Mesangial cell (primary cell): ENCODE measurements around the gene TRMT1. TPM values are rescaled to one million over a fixed set of nuclear protein-coding genes. Genes with fewer than 3 reads are reported as not detected.

Experiments
- total RNA-seq: library from RNA; depleted of rRNA; stranded (reverse); fragments of >200 nt; gene quantifications from 2 replicates; pipeline ENCODE4 v1.2.3, GENCODE V29; 2015

TRMT1 gene
- total RNA-seq = 42.7 and 48.6 TPM in 2 replicates

DNA sequence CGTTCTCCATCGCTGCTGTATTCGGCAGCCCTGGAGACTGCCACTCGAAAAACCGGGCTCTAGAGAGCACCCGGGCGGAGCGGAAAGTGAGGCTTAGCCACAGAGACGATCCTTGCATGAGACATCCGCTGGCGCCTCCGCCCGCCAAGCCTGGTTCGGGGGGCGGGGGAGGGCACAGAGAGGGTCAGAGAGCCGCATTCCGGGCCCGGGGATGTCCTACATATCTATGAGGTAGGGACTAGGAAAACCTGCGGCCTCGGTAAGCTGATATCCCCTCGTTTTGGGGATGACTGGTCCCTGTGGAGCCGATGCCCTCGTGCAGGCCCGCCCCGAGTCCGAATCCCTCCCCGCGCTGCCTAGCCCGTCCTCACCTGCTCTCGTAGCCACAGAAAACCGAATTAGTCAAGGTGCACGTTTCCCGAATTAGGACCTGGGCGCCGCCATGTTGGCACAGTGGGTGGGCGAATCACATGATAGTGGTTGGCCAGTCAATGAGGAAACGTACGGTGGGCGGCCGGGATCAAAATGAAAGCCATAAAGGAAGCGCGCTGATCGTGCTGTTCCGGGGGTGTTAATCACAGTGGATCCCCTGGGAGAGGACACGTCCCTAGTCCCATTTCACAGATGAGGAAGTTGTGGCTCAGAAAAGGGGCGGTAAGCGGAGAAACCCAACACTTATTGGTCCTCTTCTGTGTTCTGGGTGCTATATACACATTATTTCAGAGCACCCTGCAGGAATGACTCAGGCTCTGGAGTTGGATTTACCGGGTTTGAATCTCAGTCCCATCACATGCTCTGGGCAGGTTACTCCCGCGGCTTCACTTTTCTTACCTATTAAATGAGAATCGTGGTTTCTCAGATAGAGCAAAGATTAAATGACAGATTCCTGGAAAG is at the start of gene TRMT1:
Gene TRMT1, minus strand, starts transcription at position 459 of the 894 bp plus-strand sequence. Its CDS starts 341 bp downstream, at position 118.

GRCh38 chr19:13150187-13150930 is 33.8 kb upstream of the TRMT1 start, which contains the start of the genes IER2 and STX10:
Gene IER2 (plus strand): TSS chr19:13150411. CDS start chr19:13153187, 2,776 bp downstream.
Gene STX10 (minus strand): TSS chr19:13150375. CDS start chr19:13150173, 202 bp downstream.

GRCh38 chr19:13117772-13118423 is 1.4 kb upstream of the TRMT1 start, which contains the start of gene NACC1:
Gene NACC1 (plus strand): TSS chr19:13118264. CDS start chr19:13135208, 16,944 bp downstream.

GRCh38 chr19:13102666-13103580 is 13.6 kb downstream of the TRMT1 start, which contains the start of gene LYL1:
Gene LYL1 (minus strand): TSS chr19:13102858. CDS start chr19:13101171, 1,687 bp downstream.

Other genes with a start within 250 kb of the TRMT1 start
- 23.1 and 54.4 TPM in 2 replicates for gene DNASE2, start 235.3 kb downstream of the TRMT1 start, total RNA-seq
- gene KLF1, start 229.5 kb downstream of the TRMT1 start, total RNA-seq = not detected in 2 replicates
- 32.6 and 60.9 TPM in 2 replicates for gene GCDH, start 225.6 kb downstream of the TRMT1 start, total RNA-seq
- 0.25 and 0.33 TPM in 2 replicates for gene SYCE2, start 197.4 kb downstream of the TRMT1 start, total RNA-seq
- 61.7 and 98.1 TPM in 2 replicates for gene FARSA, start 183.0 kb downstream of the TRMT1 start, total RNA-seq
- 525 and 1,118 TPM in 2 replicates for gene CALR, start 178.1 kb downstream of the TRMT1 start, total RNA-seq
- gene RAD23A, start 170.9 kb downstream of the TRMT1 start, total RNA-seq = 104 and 117 TPM in 2 replicates
- gene GADD45GIP1, start 159.5 kb downstream of the TRMT1 start, total RNA-seq = 45.5 and 82.6 TPM in 2 replicates
- 0.16 TPM in 1 of 2 replicates, not detected in the other for gene DAND5, start 147.2 kb downstream of the TRMT1 start, total RNA-seq
- 6.7 and 16.2 TPM in 2 replicates for gene NFIX, start 121.3 kb downstream of the TRMT1 start, total RNA-seq
- 2.9 and 6.4 TPM in 2 replicates for gene LYL1, start 13.9 kb downstream of the TRMT1 start, total RNA-seq
- 107 and 120 TPM in 2 replicates for gene NACC1, start 1.5 kb upstream of the TRMT1 start, total RNA-seq
- 79.7 and 95.2 TPM in 2 replicates for gene STX10, start 33.6 kb upstream of the TRMT1 start, total RNA-seq
- 75.2 and 81.3 TPM in 2 replicates for gene IER2, start 33.7 kb upstream of the TRMT1 start, total RNA-seq